ENCODE results near the gene GPR107. TPM values are rescaled to one million over a fixed set of nuclear protein-coding genes. Genes with fewer than 3 reads are reported as not detected.

The GPR107 gene
- total and polyA plus RNA-seq, 2 of the 8 experiments (the other 6 are each of a cell fraction or from before 2014, with no cell fraction given) = 19.3 to 30.7 TPM

DNA sequence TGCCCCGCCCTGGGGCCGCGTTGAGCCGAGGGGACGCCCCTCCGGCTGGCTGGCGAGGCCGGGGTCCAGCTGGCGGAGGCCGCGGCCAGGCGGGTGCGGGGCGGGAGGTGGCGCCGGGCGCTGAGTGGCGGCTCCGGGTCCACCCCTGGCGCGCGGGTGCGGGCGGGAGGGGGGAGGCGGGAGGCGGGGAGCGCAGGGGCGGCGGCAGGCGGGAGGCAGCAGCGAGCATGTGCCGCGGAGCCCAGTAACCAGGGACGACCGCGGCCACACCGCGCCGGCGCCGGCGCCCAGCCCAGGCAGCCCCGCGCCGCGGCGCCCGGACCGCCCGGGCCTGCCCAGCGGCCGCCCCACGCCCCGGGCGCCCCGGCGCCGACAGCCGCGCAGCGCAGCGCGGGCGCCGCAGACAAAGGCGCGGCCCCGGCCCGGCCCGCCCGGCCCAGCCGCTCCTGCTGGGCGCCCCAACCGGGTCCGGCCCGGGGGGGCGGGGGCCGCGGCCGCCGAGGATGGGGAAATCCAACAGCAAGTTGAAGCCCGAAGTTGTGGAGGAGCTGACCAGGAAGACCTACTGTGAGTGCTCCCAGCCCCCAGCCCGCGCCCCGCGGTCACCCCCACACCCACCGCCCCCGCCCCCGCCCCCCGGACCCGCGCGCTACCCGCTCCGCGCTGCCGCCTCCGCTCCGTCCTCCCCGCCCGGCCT, 118.6 kb downstream of the GPR107 start, which contains the start of gene NCS1:
TSS of gene NCS1 (plus strand) at position 244 of the 697 bp plus-strand sequence. CDS start at position 504, 260 bp downstream.
- no peak for DNase-seq (ENCODE audit: low read depth in 1 of 2, low spot score in 2 of 2)

More for the DNA sequence above, 118.6 kb downstream of the GPR107 start, which contains the start of gene NCS1:
- Histone ChIP-seq H2BK5ac (ENCODE audit: low read depth, low read length) (no peak within 1 kb of the TSS), H3K4ac (replicated peaks; ENCODE audit: insufficient read length, low read depth, low read length) (no peak within 1 kb of the TSS), H2AK5ac (ENCODE audit: low read depth, low read length) (0 out of 2 replicates have a peak within 1 kb of the TSS, but pooled peaks have one; percentile 10), H3K27ac (ENCODE audit: low read depth, low read length) (no peak within 1 kb of the TSS), H4K8ac (ENCODE audit: extremely low read depth, insufficient read depth, low read length) (peak within 1 kb of the TSS; percentile 82), H3K18ac (ENCODE audit: extremely low read depth, low read length) (peak within 1 kb of the TSS; percentile 17), H2BK12ac (ENCODE audit: low read depth, low read length) (peak within 1 kb of the TSS; percentile 87; the same call in 1 of the 2 replicates), H2BK20ac (ENCODE audit: low read length) (no peak within 1 kb of the TSS), H2BK15ac (ENCODE audit: low read length) (no peak within 1 kb of the TSS), H4K91ac (replicated peaks; ENCODE audit: insufficient read length, low read length) (no peak within 1 kb of the TSS), H3K4me2 (ENCODE audit: insufficient read depth in 1 of 2, low read depth in 2 of 2, low read length in 2 of 2) (peak within 1 kb of the TSS; percentile 85 to 95), H3K56ac (replicated peaks; ENCODE audit: insufficient read length, low read depth, low read length) (no peak within 1 kb of the TSS), H3K4me1 (replicated peaks in 1 of 4; ENCODE audit: control insufficient read depth in 3 of 4, insufficient read depth in 4 of 4, low read length in 3 of 4) (peaks cover 4 to 14% (median 10%) of the 10 kb centered on the region in 4 experiments), H2BK120ac (replicated peaks; ENCODE audit: low read depth, low read length) (no peak within 1 kb of the TSS), H3K9ac (replicated peaks in 1 of 4; ENCODE audit: extremely low read depth in 1 of 4, low read depth in 3 of 4, low read length in 3 of 4) (peak within 1 kb of the TSS in 2 of 4 experiments; percentile 42 to 43; a peak in 4 of 7 replicates), H3K79me2 (ENCODE audit: control insufficient read depth in 1 of 2, insufficient read depth in 2 of 2, low read length in 2 of 2) (peaks cover 0 to 18% of the 10 kb centered on the region in 2 experiments; a peak in 2 of 4 replicates), H3K14ac (ENCODE audit: insufficient read length) (no peak within 1 kb of the TSS), H3K23me2 (ENCODE audit: low read depth, low read length) (peaks cover 11% of the 10 kb centered on the region), H2AFZ (ENCODE audit: low read length) (no peak within 1 kb of the TSS), H4K20me1 (replicated peaks in 1 of 2; ENCODE audit: control insufficient read depth in 1 of 2, insufficient read depth in 2 of 2, low read length in 2 of 2) (peaks cover 3 to 12% of the 10 kb centered on the region in 2 experiments), H3K4me3 (ENCODE audit: extremely low read depth in 1 of 4, insufficient read depth in 2 of 4, low read depth in 3 of 4, low read length in 4 of 4) (peak within 1 kb of the TSS; percentile 44 to 80 (median 56)), H3K36me3 (ENCODE audit: control insufficient read depth in 2 of 4, insufficient read depth in 4 of 4, low read length in 3 of 4) (no peaks in the 10 kb centered on the region), H3K79me1 (ENCODE audit: low read depth, low read length) (peaks cover 13% of the 10 kb centered on the region), H3K23ac (ENCODE audit: insufficient read length) (no peak within 1 kb of the TSS), H3K27me3 (replicated peaks in 1 of 4; ENCODE audit: control insufficient read depth in 3 of 4, extremely low read depth in 1 of 4, insufficient read depth in 3 of 4, low read length in 3 of 4) (peaks cover 0 to 13% (median 5%) of the 10 kb centered on the region in 4 experiments; a peak in 3 of 7 replicates), H3K9me3 (ENCODE audit: insufficient read depth in 2 of 2, low read depth in 1 of 2, low read length in 1 of 2) (no peaks in the 10 kb centered on the region), H4K5ac (ENCODE audit: insufficient read length, low read depth, low read length) (no peak within 1 kb of the TSS)
- no peak for FAIRE-seq
- 2% methylated on average over 10 of the region's 101 CpGs; no CpG with 5 or more reads in 1 of the 2 experiments for WGBS, 2 experiments (ENCODE audit: extremely low coverage in 1 of 2, insufficient coverage in 1 of 2, insufficient read length in 1 of 2, insufficient replicate concordance in 2 of 2, low coverage in 1 of 2, low lambda C conversion rate in 2 of 2, missing lambda C conversion rate in 1 of 2)
- ChIA-PET POLR2A (ENCODE audit: partially characterized antibody) (interaction anchor here (1.8 kb wide), 1 partner anchor 22 kb away, joined by 5 read pairs; no protein-coding TSS in a partner anchor), CTCF (ENCODE audit: partially characterized antibody) (interaction anchor here (1.0 kb wide), 1 partner anchor 13 kb away, joined by 3 read pairs; no protein-coding TSS in a partner anchor)
- no peak for TF ChIP-seq GTF2F1 (IDR thresholded peaks at IDR 0.05; ENCODE audit: borderline replicate concordance, low read depth, low read length)
- peak; percentile 37; the same call in 1 of the 2 replicates for TF ChIP-seq MAX (IDR thresholded peaks at IDR 0.05)
